ENCODE measurements around the gene AFAP1L2. TPM values are rescaled to one million over a fixed set of nuclear protein-coding genes. Genes with fewer than 3 reads are reported as not detected.

The AFAP1L2 gene
- total and polyA plus RNA-seq, 12 donors: 2.9 to 5.0 (median 4.3) TPM

GRCh38 chr10:114346176-114347031, 57.9 kb downstream of the AFAP1L2 start:
- intact Hi-C loops (cut with DNase I): loop anchor here in 1 of 10 donors (10.0 kb wide), 1 partner anchor 48 kb away; no protein-coding TSS in a partner anchor
- ATAC-seq: peak in 2 of 8 donors; percentile 17 to 35
- DNase-seq: no peak
- H3K4me3 ChIP-seq: no peak overlapping the region
- H3K9me3 ChIP-seq: no peaks in the 10 kb centered on the region
- no peaks in the 10 kb centered on the region for H3K27me3 ChIP-seq
- 79 to 83% methylated on average over 19 of the region's 19 CpGs for WGBS, 2 donors
- peak overlapping the region in 3 of 10 donors; percentile 10 to 48 (median 33) for H3K27ac ChIP-seq
- peaks cover 0 to 43% (median 12%) of the 10 kb centered on the region in 9 donors for H3K4me1 ChIP-seq
- H3K36me3 ChIP-seq: no peaks in the 10 kb centered on the region
- TF ChIP-seq CTCF (IDR thresholded peaks at IDR 0.05): no peak

GRCh38 chr10:114345701-114346100, 58.6 kb downstream of the AFAP1L2 start:
- DNase-seq (no peak), ATAC-seq (no peak)
- intact Hi-C loops (cut with DNase I): loop anchor here in 1 of 10 donors (10.0 kb wide), 1 partner anchor 49 kb away; no protein-coding TSS in a partner anchor
- peak overlapping the region in 1 of 10 donors; percentile 48 for H3K27ac ChIP-seq
- no peak for TF ChIP-seq CTCF (IDR thresholded peaks at IDR 0.05)
- no peak overlapping the region for H3K4me3 ChIP-seq
- WGBS, 2 donors: 95 to 97% methylated on average over 10 of the region's 10 CpGs
- H3K27me3 ChIP-seq: no peaks in the 10 kb centered on the region
- peaks cover 0 to 36% (median 13%) of the 10 kb centered on the region in 9 donors for H3K4me1 ChIP-seq
- H3K36me3 ChIP-seq: no peaks in the 10 kb centered on the region
- H3K9me3 ChIP-seq: no peaks in the 10 kb centered on the region

GRCh38 chr10:114343623-114344505, 60.4 kb downstream of the AFAP1L2 start:
- ATAC-seq (no peak), DNase-seq (no peak)
- intact Hi-C loops (cut with DNase I): loop anchor here in 1 of 10 donors (10.0 kb wide), 1 partner anchor 51 kb away; no protein-coding TSS in a partner anchor
- no peaks in the 10 kb centered on the region for H3K36me3 ChIP-seq
- H3K4me3 ChIP-seq: no peak overlapping the region
- H3K27ac ChIP-seq: peak overlapping the region in 3 of 10 donors; percentile 36 to 53 (median 44)
- H3K9me3 ChIP-seq: no peaks in the 10 kb centered on the region
- TF ChIP-seq CTCF (IDR thresholded peaks at IDR 0.05): no peak
- WGBS, 2 donors: 64 to 70% methylated on average over 11 of the region's 11 CpGs
- peaks cover 0 to 25% (median 12%) of the 10 kb centered on the region in 9 donors for H3K4me1 ChIP-seq
- no peaks in the 10 kb centered on the region for H3K27me3 ChIP-seq

GRCh38 chr10:114342976-114343375, 61.3 kb downstream of the AFAP1L2 start:
- no peak for TF ChIP-seq CTCF (IDR thresholded peaks at IDR 0.05)

More at GRCh38 chr10:114342976-114343375, 61.3 kb downstream of the AFAP1L2 start:
- peak overlapping the region in 1 of 10 donors; percentile 53 for H3K27ac ChIP-seq
- H3K27me3 ChIP-seq: no peaks in the 10 kb centered on the region
- 93 to 96% methylated on average over 2 of the region's 2 CpGs for WGBS, 2 donors
- DNase-seq: no peak
- intact Hi-C loops (cut with DNase I): loop anchor here in 1 of 10 donors (10.0 kb wide), 1 partner anchor 52 kb away; no protein-coding TSS in a partner anchor
- peaks cover 0 to 4% (median 0%) of the 10 kb centered on the region in 9 donors for H3K36me3 ChIP-seq
- no peak for ATAC-seq
- H3K9me3 ChIP-seq: no peaks in the 10 kb centered on the region
- peaks cover 0 to 25% (median 12%) of the 10 kb centered on the region in 9 donors for H3K4me1 ChIP-seq
- no peak overlapping the region for H3K4me3 ChIP-seq

Data from heart right ventricle (tissue), 16 donors.